H1 (cell line): Measurements from ENCODE around the gene ARHGAP15. TPM values are rescaled to one million over a fixed set of nuclear protein-coding genes. Genes with fewer than 3 reads are reported as not detected.
A peak's percentile ranks its signal among the peaks of the same experiment; 100 is the strongest.

Experiments used
- EP300 ChIP-seq, 2 experiments: IDR thresholded peaks; 1 replicate in 1 of 2; 2 replicates in 1 of 2; pipeline ENCODE4 v1.6.1; 2011 to 2012; ENCODE audit warnings: low read depth in 2 of 2, low read length in 2 of 2, mild to moderate bottlenecking in 2 of 2, borderline replicate concordance in 1 of 2, inconsistent platforms in 1 of 2, moderate library complexity in 1 of 2
- NRF1 ChIP-seq: IDR thresholded peaks from 2 replicates; pipeline ENCODE4 v1.6.1; 2011; ENCODE audit warnings: mild to moderate bottlenecking, low read depth, low read length, improper control_type of control experiment
- SIN3A ChIP-seq, 2 experiments: IDR thresholded peaks in 1 of 2; conservative IDR thresholded peaks in 1 of 2; 2 replicates each; pipeline ENCODE4 v1.6.1; 2011 to 2012; ENCODE audit warnings: low read length in 2 of 2, improper control_type of control experiment in 1 of 2, low read depth in 1 of 2, mild to moderate bottlenecking in 1 of 2
- TEAD4 ChIP-seq: IDR thresholded peaks from 2 replicates; pipeline ENCODE4 v1.6.1; 2012; ENCODE audit warnings: low read depth, low read length, inconsistent platforms, mixed read lengths
- polyA plus RNA-seq, 7 experiments: library from polyadenylated mRNA; depleted of rRNA in 3 of 7; stranded (reverse) in 5 of 7; unstranded in 2 of 7; fragments of >200 nt in 5 of 7; fragments of 200-250 nt in 2 of 7; gene quantifications; 1 replicate in 5 of 7; 2 replicates in 1 of 7; 4 replicates in 1 of 7; pipeline versions ENCODE4 v1.2.1 to v1.2.3, GENCODE V29; 2011 to 2013; ENCODE audit warnings: missing spikeins in 2 of 7, mixed read lengths in 2 of 7
- total RNA-seq: library from RNA; stranded (reverse); fragmentation: NEBNext Ultra II Directional; extraction: Animal tissue kit (Norgen Biotek cat#: 25700); gene quantifications from 2 replicates; pipeline ENCODE4 v1.2.1, GENCODE V29; 2021
- TF ChIP-seq, protein P1 (sequence below): IDR thresholded peaks from 2 replicates; pipeline ENCODE4 v1.6.1; 2011; ENCODE audit warnings: low read depth, mild to moderate bottlenecking, low read length; ENCODE audit not compliant: insufficient read depth

Gene ARHGAP15
- total and polyA plus RNA-seq, 2 of the 8 experiments (the other 6 are each of a cell fraction or from before 2014, with no cell fraction given), result not detected

DNA sequence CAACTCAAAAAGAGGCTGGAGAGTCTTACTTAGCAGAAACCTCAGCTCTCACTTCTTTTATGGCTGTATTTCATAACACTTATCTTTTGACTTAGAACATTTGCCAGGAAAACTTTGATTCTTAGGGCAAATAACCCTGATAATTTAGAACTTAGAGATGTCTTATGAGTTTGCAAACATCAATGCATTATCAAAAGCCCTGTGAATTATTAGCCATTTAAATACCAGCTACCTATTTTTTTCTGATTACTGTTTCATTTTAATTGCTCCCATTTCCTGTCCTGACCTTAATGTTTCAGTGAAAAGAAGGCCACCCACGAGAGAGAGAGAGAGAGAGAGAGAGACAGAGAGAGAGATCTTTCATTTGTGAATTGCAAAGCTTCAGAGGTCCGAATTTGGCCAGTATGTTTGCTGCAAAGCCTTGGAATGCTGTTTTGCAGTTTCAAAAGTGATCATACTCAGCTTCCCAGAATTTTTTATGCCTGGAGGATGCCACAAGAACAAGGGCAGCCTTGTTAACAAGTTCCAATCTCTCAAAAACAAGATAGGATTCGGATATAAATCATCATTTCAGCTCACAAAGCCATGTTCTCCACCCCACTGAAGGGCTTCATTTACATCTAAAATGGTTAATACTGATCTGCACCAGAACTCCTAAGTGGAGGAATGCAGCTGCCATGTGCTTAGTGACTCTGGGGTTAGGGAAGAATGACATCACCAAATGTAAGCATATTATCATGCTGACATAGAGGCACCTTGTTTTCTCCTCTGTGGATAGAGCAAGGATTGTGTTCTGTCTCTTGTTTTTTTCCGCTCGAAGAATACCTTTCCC is 478.2 kb downstream of the ARHGAP15 start (continued):
- TF ChIP-seq, protein P1, sequence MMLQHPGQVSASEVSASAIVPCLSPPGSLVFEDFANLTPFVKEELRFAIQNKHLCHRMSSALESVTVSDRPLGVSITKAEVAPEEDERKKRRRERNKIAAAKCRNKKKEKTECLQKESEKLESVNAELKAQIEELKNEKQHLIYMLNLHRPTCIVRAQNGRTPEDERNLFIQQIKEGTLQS, result no peak
- TF ChIP-seq NRF1, result no peak
- no peak for TF ChIP-seq EP300 (IDR thresholded peaks at IDR 0.05; ENCODE audit: borderline replicate concordance in 1 of 2, low read depth in 2 of 2, low read length in 2 of 2)
- TF ChIP-seq SIN3A (conservative IDR thresholded peaks at IDR 0.05 in 1 of 2, IDR thresholded peaks at IDR 0.05 in 1 of 2; ENCODE audit: low read depth in 1 of 2, low read length in 2 of 2), result no peak
- peak; percentile 67; the same call in 1 of the 2 replicates for TF ChIP-seq TEAD4
- TF ChIP-seq, all 59 proteins: peak for 7
